ENCODE measurements around the gene OTUD6A.
A peak's percentile ranks its signal among the peaks of the same experiment; 100 is the strongest.

OTUD6A gene
- long read RNA-seq, donor 1: 0 reads
- long read RNA-seq, donor 2: 0 reads
- long read RNA-seq, donor 3: 0 reads
- long read RNA-seq, donor 4: 0 reads
- long read RNA-seq, donor 5: 0 reads
- long read RNA-seq, donor 6: 0 reads
- long read RNA-seq, donor 7, partial matches to known transcripts: 0 of 2 reads
- long read RNA-seq, donor 7, other reads (novel, unspliced or antisense): 0 of 2 reads
- long read RNA-seq, donor 8: 0 reads

GRCh38 chrX:70062076-70062475, at the start of gene OTUD6A:
Gene OTUD6A (plus strand): TSS chrX:70062457. CDS start chrX:70062525, 68 bp downstream.
- no peak for DNase-seq

GRCh38 chrX:70012756-70013155, 49.5 kb upstream of the OTUD6A start:
- DNase-seq: no peak

GRCh38 chrX:70013466-70014381, 48.5 kb upstream of the OTUD6A start:
- no peak for DNase-seq

GRCh38 chrX:70016513-70016912, 45.7 kb upstream of the OTUD6A start:
- DNase-seq: no peak

GRCh38 chrX:70022616-70023015, 39.6 kb upstream of the OTUD6A start:
- DNase-seq: no peak

- no peak for DNase-seq
Measured at GRCh38 chrX:70025464-70025863, 36.8 kb upstream of the OTUD6A start.

GRCh38 chrX:70026112-70026850, 36.0 kb upstream of the OTUD6A start:
- no peak for DNase-seq

GRCh38 chrX:70026851-70027200, 35.4 kb upstream of the OTUD6A start:
- no peak for DNase-seq

GRCh38 chrX:70029863-70030262, 32.4 kb upstream of the OTUD6A start:
- DNase-seq: no peak

GRCh38 chrX:70030301-70030767, 31.9 kb upstream of the OTUD6A start:
- peak; percentile 16 for DNase-seq

GRCh38 chrX:70032792-70033191, 29.5 kb upstream of the OTUD6A start:
- no peak for DNase-seq

GRCh38 chrX:70033348-70034051, 28.8 kb upstream of the OTUD6A start:
- DNase-seq: peak; percentile 4

GRCh38 chrX:70034646-70035045, 27.6 kb upstream of the OTUD6A start:
- DNase-seq: no peak

GRCh38 chrX:70038515-70038914, 23.7 kb upstream of the OTUD6A start:
- DNase-seq: no peak

- no peak for DNase-seq
Measured at GRCh38 chrX:70038951-70039350, 23.3 kb upstream of the OTUD6A start.

- DNase-seq: no peak
Measured at GRCh38 chrX:70039758-70040157, 22.5 kb upstream of the OTUD6A start.

GRCh38 chrX:70041993-70042392, 20.3 kb upstream of the OTUD6A start:
- DNase-seq: no peak

GRCh38 chrX:70042399-70043371, 19.6 kb upstream of the OTUD6A start:
- no peak for DNase-seq

- DNase-seq: no peak
Measured at GRCh38 chrX:70043685-70044084, 18.6 kb upstream of the OTUD6A start.

- DNase-seq: no peak
Measured at GRCh38 chrX:70044541-70045245, 17.6 kb upstream of the OTUD6A start.
